Kidney epithelial cell (primary cell): ENCODE results near the gene GABPA. TPM values are rescaled to one million over a fixed set of nuclear protein-coding genes. Genes with fewer than 3 reads are reported as not detected.

Experiments
- DNase-seq: peaks from one replicate; pipeline ENCODE4 v3.0.0-alpha.2; 2010; ENCODE audit warnings: low read depth
- H3K27me3 ChIP-seq: 2 replicates; pipeline ENCODE4 v1.6.0; 2011; ENCODE audit warnings: low read length; ENCODE audit not compliant: control insufficient read depth, insufficient read depth
- H3K36me3 ChIP-seq: 2 replicates; pipeline ENCODE4 v1.5.1; 2011; ENCODE audit warnings: low read length; ENCODE audit not compliant: control insufficient read depth, insufficient read depth
- H3K4me3 ChIP-seq: 2 replicates; pipeline ENCODE4 v1.5.1; 2011; ENCODE audit warnings: low read depth, mild to moderate bottlenecking, control low read depth, low read length
- CTCF ChIP-seq: IDR thresholded peaks from 2 replicates; pipeline ENCODE4 v1.5.1; 2011; ENCODE audit warnings: mild to moderate bottlenecking, moderate library complexity, low read length, control low read depth, inconsistent platforms; ENCODE audit not compliant: insufficient read depth, poor library complexity, severe bottlenecking
- total RNA-seq: library from RNA; depleted of rRNA; stranded (reverse); fragments of >200 nt; gene quantifications from 2 replicates; pipeline ENCODE4 v1.2.3, GENCODE V29; 2015

Gene GABPA
- total RNA-seq, 1 donor from 2014 or later = 16.6 TPM

GRCh38 chr21:25790122-25790877 lies 55.5 kb downstream of the GABPA start:
- H3K36me3 ChIP-seq = no peaks in the 10 kb centered on the region
- H3K27me3 ChIP-seq = no peaks in the 10 kb centered on the region
- H3K4me3 ChIP-seq = peak overlapping the region; percentile 5
- DNase-seq = peak; percentile 2
- TF ChIP-seq CTCF = peak; percentile 61

- DNase-seq = no peak
- TF ChIP-seq CTCF = no peak
- Histone ChIP-seq H3K36me3 (no peaks in the 10 kb centered on the region), H3K4me3 (no peak overlapping the region), H3K27me3 (no peaks in the 10 kb centered on the region)
Observed at GRCh38 chr21:25790878-25791204, 56.1 kb downstream of the GABPA start.

- TF ChIP-seq CTCF = no peak
- Histone ChIP-seq H3K36me3 (no peaks in the 10 kb centered on the region), H3K4me3 (no peak overlapping the region), H3K27me3 (no peaks in the 10 kb centered on the region)
- no peak for DNase-seq
Observed at GRCh38 chr21:25791319-25791718, 56.5 kb downstream of the GABPA start.

- Histone ChIP-seq H3K27me3 (no peaks in the 10 kb centered on the region), H3K4me3 (no peak overlapping the region), H3K36me3 (no peaks in the 10 kb centered on the region)
- peak; percentile 98 for TF ChIP-seq CTCF
- peak; percentile 23 for DNase-seq
Observed at GRCh38 chr21:25801217-25802014, 66.6 kb downstream of the GABPA start.

GRCh38 chr21:25806060-25806459 lies 71.3 kb downstream of the GABPA start:
- H3K27me3 ChIP-seq = no peaks in the 10 kb centered on the region
- DNase-seq = no peak
- TF ChIP-seq CTCF = no peak
- H3K36me3 ChIP-seq = no peaks in the 10 kb centered on the region
- no peak overlapping the region for H3K4me3 ChIP-seq

- Histone ChIP-seq H3K4me3 (no peak overlapping the region), H3K27me3 (no peaks in the 10 kb centered on the region), H3K36me3 (no peaks in the 10 kb centered on the region)
- no peak for DNase-seq
- no peak for TF ChIP-seq CTCF
Observed at GRCh38 chr21:25807191-25807590, 72.4 kb downstream of the GABPA start.
